Measurements from ENCODE around the gene TEAD4. TPM values are rescaled to one million over a fixed set of nuclear protein-coding genes. Genes with fewer than 3 reads are reported as not detected.

Gene TEAD4
- total and polyA plus RNA-seq, 12 donors, result 4.7 to 45.6 (median 11.4) TPM

GRCh38 chr12:2933586-2933985 lies 25.6 kb upstream of the TEAD4 start:
- ATAC-seq, result no peak
- Histone ChIP-seq H3K9me3 (no peaks in the 10 kb centered on the region), H3K4me1 (peaks cover 0 to 5% (median 0%) of the 10 kb centered on the region in 9 donors), H3K27ac (no peak overlapping the region), H3K36me3 (peaks cover 0 to 98% (median 21%) of the 10 kb centered on the region in 9 donors), H3K4me3 (no peak overlapping the region), H3K27me3 (no peaks in the 10 kb centered on the region)
- no peak for TF ChIP-seq CTCF (IDR thresholded peaks at IDR 0.05)
- DNase-seq, result no peak
- WGBS, 2 donors, result 95 to 98% methylated on average over 6 of the region's 6 CpGs
- intact Hi-C loops (cut with DNase I), result no loop called here

- ATAC-seq, result no peak
- no peak for TF ChIP-seq CTCF (IDR thresholded peaks at IDR 0.05)
- 91 to 97% methylated on average over 6 of the region's 6 CpGs for WGBS, 2 donors
- peaks cover 0 to 99% (median 25%) of the 10 kb centered on the region in 9 donors for H3K36me3 ChIP-seq
- intact Hi-C loops (cut with DNase I), result no loop called here
- H3K27me3 ChIP-seq, result no peaks in the 10 kb centered on the region
- peaks cover 0 to 5% (median 0%) of the 10 kb centered on the region in 9 donors for H3K4me1 ChIP-seq
- no peaks in the 10 kb centered on the region for H3K9me3 ChIP-seq
- no peak for DNase-seq
- no peak overlapping the region for H3K4me3 ChIP-seq
- H3K27ac ChIP-seq, result no peak overlapping the region
Observed at GRCh38 chr12:2934371-2934770, 24.8 kb upstream of the TEAD4 start.

GRCh38 chr12:2936301-2936700 lies 22.9 kb upstream of the TEAD4 start:
- WGBS, 2 donors, result 95 to 97% methylated on average over 11 of the region's 11 CpGs
- Histone ChIP-seq H3K27me3 (no peaks in the 10 kb centered on the region), H3K9me3 (no peaks in the 10 kb centered on the region), H3K36me3 (peaks cover 0 to 97% (median 16%) of the 10 kb centered on the region in 9 donors), H3K4me1 (no peaks in the 10 kb centered on the region), H3K27ac (no peak overlapping the region), H3K4me3 (no peak overlapping the region)
- intact Hi-C loops (cut with DNase I), result no loop called here
- no peak for TF ChIP-seq CTCF (IDR thresholded peaks at IDR 0.05)
- no peak for ATAC-seq
- DNase-seq, result no peak

GRCh38 chr12:2937500-2937899 lies 21.7 kb upstream of the TEAD4 start:
- no peak overlapping the region for H3K27ac ChIP-seq
- 78 to 80% methylated on average over 3 of the region's 3 CpGs for WGBS, 2 donors
- intact Hi-C loops (cut with DNase I), result no loop called here
- H3K4me1 ChIP-seq, result no peaks in the 10 kb centered on the region
- no peaks in the 10 kb centered on the region for H3K9me3 ChIP-seq
- H3K4me3 ChIP-seq, result no peak overlapping the region
- DNase-seq (no peak), ATAC-seq (no peak)
- H3K27me3 ChIP-seq, result no peaks in the 10 kb centered on the region
- TF ChIP-seq CTCF (IDR thresholded peaks at IDR 0.05), result no peak
- H3K36me3 ChIP-seq, result peaks cover 0 to 91% (median 10%) of the 10 kb centered on the region in 9 donors

Measured in heart right ventricle (tissue), 16 donors.